ENCODE results near the gene IGFL1.
"Not testable (repeated sequence)": the region's sequence is repeated elsewhere in the genome, so short reads cannot be mapped to it uniquely, and the experiment has no call there.

Gene IGFL1

GRCh38 chr19:46202872-46203860 is 26.4 kb upstream of the IGFL1 start:
- DNase-seq: no peak

GRCh38 chr19:46204008-46204407 is 25.5 kb upstream of the IGFL1 start:
- DNase-seq: no peak

- no peak for DNase-seq
These were observed 24.2 kb upstream of the IGFL1 start for GRCh38 chr19:46205183-46205984.

- DNase-seq: no peak
These were observed 23.4 kb upstream of the IGFL1 start for GRCh38 chr19:46206176-46206575.

- DNase-seq: no peak
These were observed 22.9 kb upstream of the IGFL1 start for GRCh38 chr19:46206682-46207081.

- DNase-seq: not testable (repeated sequence)
These were observed 21.7 kb upstream of the IGFL1 start for GRCh38 chr19:46207858-46208257.

GRCh38 chr19:46209051-46209450 is 20.5 kb upstream of the IGFL1 start:
- no peak for DNase-seq

GRCh38 chr19:46209472-46209871 is 20.1 kb upstream of the IGFL1 start:
- no peak for DNase-seq

GRCh38 chr19:46210669-46211068 is 18.9 kb upstream of the IGFL1 start:
- no peak for DNase-seq

GRCh38 chr19:46211201-46211881 is 18.2 kb upstream of the IGFL1 start:
- peak; percentile 61 for DNase-seq

- not testable (repeated sequence) for DNase-seq
These were observed 16.9 kb upstream of the IGFL1 start for GRCh38 chr19:46212592-46212991.

GRCh38 chr19:46213156-46213555 is 16.4 kb upstream of the IGFL1 start:
- DNase-seq: no peak

- no peak for DNase-seq
These were observed 15.7 kb upstream of the IGFL1 start for GRCh38 chr19:46213806-46214205.

- DNase-seq: no peak
These were observed 12.9 kb upstream of the IGFL1 start for GRCh38 chr19:46216612-46217011.

GRCh38 chr19:46217476-46217875 is 12.1 kb upstream of the IGFL1 start:
- peak; percentile 9 for DNase-seq

GRCh38 chr19:46218160-46218559 is 11.4 kb upstream of the IGFL1 start:
- DNase-seq: peak; percentile 17

- no peak for DNase-seq
These were observed 9.4 kb upstream of the IGFL1 start for GRCh38 chr19:46220038-46220615.

- no peak for DNase-seq
These were observed 8.4 kb upstream of the IGFL1 start for GRCh38 chr19:46221152-46221551.

GRCh38 chr19:46221981-46222610 is 7.4 kb upstream of the IGFL1 start:
- DNase-seq: peak; percentile 70

GRCh38 chr19:46223787-46224186 is 5.8 kb upstream of the IGFL1 start:
- DNase-seq: not testable (repeated sequence)

- no peak for DNase-seq
These were observed 4.8 kb upstream of the IGFL1 start for GRCh38 chr19:46224773-46225172.

GRCh38 chr19:46225558-46226004 is 4.0 kb upstream of the IGFL1 start:
- no peak for DNase-seq

Measured in kidney glomerular epithelial cell (primary cell).